ENCODE measurements around the gene STON2.

Gene STON2

GRCh38 chr14:81331229-81332021 lies 68.7 kb downstream of the STON2 start:
- no peak for DNase-seq

GRCh38 chr14:81330619-81331122 lies 69.5 kb downstream of the STON2 start:
- DNase-seq = no peak

DNA sequence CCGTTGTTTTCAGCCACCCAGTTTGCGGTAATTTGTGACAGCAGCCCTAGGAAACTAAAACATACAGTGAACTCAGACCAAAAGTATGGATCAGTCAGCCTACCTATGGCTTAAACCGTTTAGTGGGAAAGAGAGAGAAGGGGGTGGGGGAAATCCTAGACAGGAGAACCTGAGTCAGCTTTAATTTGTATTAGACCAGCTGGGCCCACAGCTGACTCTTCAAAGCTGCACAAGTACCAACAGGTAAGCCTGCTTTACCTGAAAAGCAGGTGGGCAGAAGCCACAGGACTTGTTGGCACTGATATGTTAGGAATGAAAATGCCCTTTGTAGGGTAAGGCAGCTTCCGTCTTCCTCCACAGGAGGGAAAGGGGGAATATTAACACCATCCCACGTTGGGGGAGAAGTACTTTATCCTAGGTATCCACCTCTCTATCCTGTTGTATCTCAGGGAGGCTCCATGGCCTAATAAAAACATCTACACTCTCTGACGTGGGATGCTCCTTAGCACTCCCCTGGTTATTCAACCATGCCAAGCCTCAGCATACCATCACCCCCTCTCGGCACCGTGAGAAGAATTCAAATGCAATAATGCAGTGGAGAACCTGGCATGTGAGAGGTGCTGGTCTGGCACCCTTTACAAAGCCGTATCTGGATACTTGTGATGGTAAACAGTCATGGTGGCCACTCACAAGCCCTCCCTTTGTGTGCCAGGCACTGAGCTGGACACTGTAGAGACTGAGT lies 70.3 kb downstream of the STON2 start:
- DNase-seq = no peak

- no peak for DNase-seq
These were observed 73.7 kb downstream of the STON2 start for GRCh38 chr14:81326451-81326850.

GRCh38 chr14:81324011-81324410 lies 76.1 kb downstream of the STON2 start:
- no peak for DNase-seq

DNA sequence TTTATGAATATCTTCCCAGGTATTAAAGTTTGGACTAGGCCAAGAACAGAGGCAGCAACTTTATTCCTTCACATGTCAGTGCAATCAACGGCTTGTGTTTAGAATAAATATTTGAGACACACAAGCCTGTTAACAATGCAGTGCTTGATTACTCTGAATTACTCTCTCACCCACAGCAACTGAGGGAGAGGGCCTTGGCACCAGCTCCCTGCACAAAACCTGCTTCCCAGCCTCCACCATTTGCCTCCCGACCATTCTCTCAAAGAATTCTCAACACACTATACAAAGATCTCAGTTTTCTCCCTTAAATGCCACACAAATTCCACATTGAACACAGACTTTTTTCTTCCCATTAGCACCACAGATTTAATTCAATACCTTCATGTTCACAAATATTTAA lies 77.0 kb downstream of the STON2 start:
- DNase-seq = no peak

GRCh38 chr14:81319946-81320345 lies 80.2 kb downstream of the STON2 start:
- no peak for DNase-seq

DNA sequence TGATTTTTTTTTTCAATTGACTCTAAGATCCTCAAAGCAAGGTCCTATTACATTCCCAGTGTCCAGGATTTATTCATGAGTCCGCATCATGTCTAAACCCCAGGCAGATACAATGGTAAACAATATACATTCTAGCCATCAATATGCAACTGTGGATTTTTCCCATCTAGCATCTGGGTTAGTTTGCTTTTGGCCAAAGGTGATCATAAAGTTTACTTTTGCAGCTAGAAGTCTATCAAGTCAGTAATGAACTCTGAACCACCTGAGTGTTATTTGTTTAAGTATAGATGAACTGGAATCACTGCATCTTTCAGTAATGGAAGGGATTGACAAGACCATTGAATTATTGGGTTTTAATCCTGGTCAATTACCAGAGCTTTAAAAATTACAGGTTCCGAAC lies 80.8 kb downstream of the STON2 start:
- no peak for DNase-seq

- DNase-seq = no peak
These were observed 84.8 kb downstream of the STON2 start for GRCh38 chr14:81315341-81315740.

DNA sequence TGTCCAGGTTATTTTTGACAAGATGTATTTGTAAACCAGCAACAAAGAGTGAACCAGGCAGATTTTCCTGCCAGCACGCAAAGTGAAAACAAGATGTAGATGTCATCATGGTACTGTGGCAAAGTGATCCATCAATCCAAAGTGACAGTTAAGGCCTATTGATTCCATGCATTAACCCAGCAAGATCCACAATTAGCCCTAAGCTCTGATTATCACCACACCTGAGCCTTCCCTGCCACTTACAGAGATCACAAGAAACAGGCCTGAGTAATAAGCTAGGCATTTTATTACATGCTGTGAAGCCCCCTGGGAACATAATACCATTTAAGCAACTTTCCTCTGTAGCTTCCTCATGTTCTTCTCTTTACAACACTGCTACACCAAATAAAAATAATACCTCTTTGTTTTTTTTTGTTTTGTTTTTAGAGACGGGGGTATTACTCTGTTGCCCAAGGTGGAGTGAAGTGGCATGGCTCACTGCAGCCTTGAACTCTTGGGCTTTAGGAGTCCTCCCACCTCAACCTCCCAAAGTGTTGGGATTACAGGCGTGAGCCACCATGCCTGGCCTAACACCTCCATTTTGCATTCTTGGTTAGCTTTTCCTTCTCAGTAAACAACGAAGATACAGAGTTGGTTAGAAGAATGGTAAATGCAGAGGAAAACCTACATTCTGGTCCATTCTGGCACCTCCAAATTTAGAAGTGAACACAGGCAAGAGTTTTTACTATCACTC lies 85.5 kb downstream of the STON2 start:
- DNase-seq = no peak

GRCh38 chr14:81313775-81314429 lies 86.2 kb downstream of the STON2 start:
- DNase-seq = no peak

DNA sequence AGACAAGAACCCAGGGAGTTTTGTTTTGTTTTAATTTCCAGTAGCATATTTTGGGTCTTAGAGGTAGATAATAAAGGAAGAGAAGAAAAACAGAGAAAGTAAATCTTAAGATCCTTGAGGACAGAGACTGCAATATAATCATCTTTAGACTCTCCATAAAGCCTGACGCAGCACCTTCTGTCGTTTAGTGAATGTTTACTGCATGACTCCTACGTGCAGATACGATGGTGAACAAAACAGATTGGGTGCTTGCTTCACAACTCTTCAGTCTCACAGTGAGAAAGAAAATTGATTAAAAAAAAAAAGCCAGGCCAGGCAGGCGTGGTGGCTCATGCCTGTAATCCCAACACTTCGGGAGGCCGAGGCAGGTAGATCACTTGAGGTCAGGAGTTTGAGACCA lies 86.9 kb downstream of the STON2 start:
- DNase-seq = no peak

GRCh38 chr14:81312289-81312876 lies 87.7 kb downstream of the STON2 start:
- no peak for DNase-seq

GRCh38 chr14:81311778-81312177 lies 88.3 kb downstream of the STON2 start:
- DNase-seq = no peak

DNA sequence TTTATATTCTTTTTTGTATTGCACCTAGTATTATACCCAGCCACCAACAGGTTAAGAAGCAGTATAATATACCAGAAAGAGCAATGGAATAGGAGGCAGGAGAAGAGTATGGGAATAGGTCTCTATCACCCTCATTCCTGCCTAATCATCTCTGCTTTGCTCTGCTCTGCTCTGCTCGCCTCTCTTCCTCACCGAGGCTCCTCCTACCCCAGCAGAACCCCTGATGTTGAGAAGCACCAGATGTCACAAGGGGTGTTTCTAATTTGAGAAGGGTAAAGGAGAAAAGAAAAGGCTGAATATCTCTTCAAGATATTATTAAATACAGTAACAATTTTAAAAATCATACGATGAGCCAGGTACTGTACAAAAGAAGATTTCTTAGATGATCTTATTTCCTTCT lies 89.0 kb downstream of the STON2 start:
- DNase-seq = no peak

GRCh38 chr14:81310606-81311005 lies 89.5 kb downstream of the STON2 start:
- no peak for DNase-seq

DNA sequence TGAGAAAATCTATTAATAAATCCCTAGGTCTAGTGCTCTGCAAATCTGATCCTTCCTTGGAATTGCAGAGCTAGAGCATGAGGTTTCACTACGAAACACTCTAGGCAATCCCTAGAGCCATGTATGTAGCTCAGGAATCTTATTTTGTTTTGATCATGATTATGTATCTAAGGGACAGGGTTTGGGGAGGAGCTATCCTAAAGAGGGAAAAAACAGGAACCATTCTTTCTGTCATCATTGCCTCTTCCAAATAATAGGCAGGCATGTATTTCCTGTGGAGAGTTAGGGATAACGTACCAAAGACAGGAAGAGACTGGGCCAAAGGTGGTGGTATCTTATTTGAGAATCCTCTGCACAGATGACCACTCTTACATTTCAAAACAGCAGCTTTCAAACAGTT lies 90.6 kb downstream of the STON2 start:
- DNase-seq = no peak

GRCh38 chr14:81305743-81306142 lies 94.4 kb downstream of the STON2 start:
- no peak for DNase-seq

- no peak for DNase-seq
These were observed 95.1 kb downstream of the STON2 start for GRCh38 chr14:81305065-81305464.

- DNase-seq = peak; percentile 19
These were observed 96.7 kb downstream of the STON2 start for GRCh38 chr14:81303258-81303935.

DNA sequence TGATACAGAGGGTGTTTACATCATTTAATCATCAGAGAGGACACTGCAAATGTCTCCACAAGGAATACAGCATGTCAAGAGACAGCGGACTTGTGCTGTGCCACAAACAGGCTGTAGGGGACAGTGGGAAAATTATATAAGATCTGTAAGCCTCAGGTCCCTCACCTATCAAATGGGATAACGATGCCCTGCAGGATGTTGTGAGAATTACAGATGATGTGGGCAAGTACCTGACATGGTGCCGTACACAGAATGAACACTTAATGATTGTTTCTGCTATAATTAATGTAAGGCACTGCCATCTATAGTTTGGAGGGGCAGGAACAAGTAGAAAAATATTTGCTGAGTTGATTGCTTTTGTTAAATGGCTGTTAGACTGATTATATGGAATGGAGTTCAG lies 97.5 kb downstream of the STON2 start:
- DNase-seq = no peak

GRCh38 chr14:81301813-81302212 lies 98.3 kb downstream of the STON2 start:
- no peak for DNase-seq

Measured in SHP77 treated with DMSO at 0.1 percent for 48 hours (cell line).